ENCODE data around the gene MLLT10.
"Not testable (repeated sequence)": the region's sequence is repeated elsewhere in the genome, so short reads cannot be mapped to it uniquely, and the experiment has no call there.

Gene MLLT10

DNA sequence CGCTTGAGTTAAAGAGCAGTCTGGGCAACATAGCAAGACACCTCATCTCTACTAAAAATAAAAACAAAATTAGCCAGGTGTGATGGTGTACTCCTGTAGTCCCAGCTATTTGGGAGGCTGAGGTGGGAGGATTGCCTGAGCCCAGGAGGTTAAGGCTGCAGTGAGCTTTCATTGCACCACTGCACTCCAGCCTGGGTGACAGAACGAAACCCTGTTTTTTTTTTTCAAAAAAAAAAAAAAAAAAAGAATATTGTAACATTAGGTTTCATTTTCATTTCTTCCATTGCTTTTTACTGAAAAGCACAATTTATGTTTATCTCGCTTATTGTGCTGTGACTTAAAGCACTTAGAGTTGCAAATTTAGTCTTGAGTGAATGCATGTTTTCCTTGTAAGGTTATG is 80.0 kb downstream of the MLLT10 start:
- TF ChIP-seq, protein P1, sequence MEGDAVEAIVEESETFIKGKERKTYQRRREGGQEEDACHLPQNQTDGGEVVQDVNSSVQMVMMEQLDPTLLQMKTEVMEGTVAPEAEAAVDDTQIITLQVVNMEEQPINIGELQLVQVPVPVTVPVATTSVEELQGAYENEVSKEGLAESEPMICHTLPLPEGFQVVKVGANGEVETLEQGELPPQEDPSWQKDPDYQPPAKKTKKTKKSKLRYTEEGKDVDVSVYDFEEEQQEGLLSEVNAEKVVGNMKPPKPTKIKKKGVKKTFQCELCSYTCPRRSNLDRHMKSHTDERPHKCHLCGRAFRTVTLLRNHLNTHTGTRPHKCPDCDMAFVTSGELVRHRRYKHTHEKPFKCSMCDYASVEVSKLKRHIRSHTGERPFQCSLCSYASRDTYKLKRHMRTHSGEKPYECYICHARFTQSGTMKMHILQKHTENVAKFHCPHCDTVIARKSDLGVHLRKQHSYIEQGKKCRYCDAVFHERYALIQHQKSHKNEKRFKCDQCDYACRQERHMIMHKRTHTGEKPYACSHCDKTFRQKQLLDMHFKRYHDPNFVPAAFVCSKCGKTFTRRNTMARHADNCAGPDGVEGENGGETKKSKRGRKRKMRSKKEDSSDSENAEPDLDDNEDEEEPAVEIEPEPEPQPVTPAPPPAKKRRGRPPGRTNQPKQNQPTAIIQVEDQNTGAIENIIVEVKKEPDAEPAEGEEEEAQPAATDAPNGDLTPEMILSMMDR (IDR thresholded peaks at IDR 0.05) = no peak
- Histone ChIP-seq H3K27ac (no peak overlapping the region), H3K79me2 (peaks cover 27% of the 10 kb centered on the region), H3K4me3 (ENCODE audit: low read depth, low read length) (no peak overlapping the region), H3K9me3 (ENCODE audit: control insufficient read depth, low read length) (no peaks in the 10 kb centered on the region), H3K36me3 (ENCODE audit: control insufficient read depth, insufficient read depth, low read length) (no peaks in the 10 kb centered on the region), H3K4me1 (no peaks in the 10 kb centered on the region), H3K4me2 (ENCODE audit: low read length) (no peak overlapping the region), H3K27me3 (ENCODE audit: control insufficient read depth, insufficient read depth, low read length) (no peaks in the 10 kb centered on the region), H3K9ac (no peak overlapping the region), H2AFZ (no peak overlapping the region)

DNA sequence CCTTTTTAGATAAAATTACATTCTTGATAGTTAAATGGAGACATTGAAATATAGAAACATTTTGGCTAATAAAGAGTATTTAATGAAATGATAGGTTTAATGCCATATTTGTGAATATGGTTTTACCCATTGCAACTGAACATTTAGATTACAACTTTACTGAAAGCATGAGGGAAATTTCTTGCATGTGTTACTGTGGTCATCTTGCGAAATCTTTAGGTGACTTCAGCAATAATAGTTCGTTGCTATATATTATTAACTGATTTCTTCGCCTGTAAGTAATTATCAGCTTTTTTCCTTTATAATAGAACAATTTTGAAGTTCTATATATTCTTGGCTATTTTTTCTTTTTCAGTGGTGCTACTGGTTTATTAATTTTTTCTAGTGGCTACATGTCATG is 83.2 kb downstream of the MLLT10 start:
- Histone ChIP-seq H2AFZ (no peak overlapping the region), H3K4me1 (no peaks in the 10 kb centered on the region), H3K4me2 (ENCODE audit: low read length) (no peak overlapping the region), H3K27ac (no peak overlapping the region), H3K4me3 (ENCODE audit: low read depth, low read length) (no peak overlapping the region), H3K9ac (no peak overlapping the region), H3K79me2 (peaks cover 10% of the 10 kb centered on the region), H3K27me3 (ENCODE audit: control insufficient read depth, insufficient read depth, low read length) (no peaks in the 10 kb centered on the region), H3K9me3 (ENCODE audit: control insufficient read depth, low read length) (no peaks in the 10 kb centered on the region), H3K36me3 (ENCODE audit: control insufficient read depth, insufficient read depth, low read length) (no peaks in the 10 kb centered on the region)
- TF ChIP-seq, protein P1 (IDR thresholded peaks at IDR 0.05) = no peak

DNA sequence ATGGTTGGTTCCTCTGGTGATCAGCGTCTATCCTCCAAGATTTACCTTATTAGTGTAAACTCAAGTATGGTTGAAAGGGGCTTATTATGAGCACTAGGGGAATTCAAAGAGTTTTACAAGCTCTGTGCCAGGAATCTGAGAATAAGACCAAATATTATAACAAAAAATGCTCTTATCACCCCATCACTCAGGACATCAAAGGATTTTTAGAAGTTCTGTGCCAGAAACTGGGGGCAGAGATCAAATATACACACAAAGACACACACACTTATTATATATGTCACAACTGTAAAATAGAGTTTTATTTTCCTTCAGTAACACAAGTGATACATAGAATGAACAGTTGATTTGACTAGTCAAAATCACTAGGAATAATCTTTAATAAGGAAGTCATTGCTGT is 89.3 kb downstream of the MLLT10 start:
- no peaks in the 10 kb centered on the region for H3K9me3 ChIP-seq (ENCODE audit: control insufficient read depth, low read length)
- H3K27me3 ChIP-seq (ENCODE audit: control insufficient read depth, insufficient read depth, low read length) = no peaks in the 10 kb centered on the region
- peaks cover 4% of the 10 kb centered on the region for H3K4me1 ChIP-seq
- H3K36me3 ChIP-seq (ENCODE audit: control insufficient read depth, insufficient read depth, low read length) = no peaks in the 10 kb centered on the region
- no peak overlapping the region for H3K4me3 ChIP-seq (ENCODE audit: low read depth, low read length)
- TF ChIP-seq, protein P1 (IDR thresholded peaks at IDR 0.05) = no peak
- no peak overlapping the region for H3K4me2 ChIP-seq (ENCODE audit: low read length)
- H3K79me2 ChIP-seq = peaks cover 11% of the 10 kb centered on the region
- no peak overlapping the region for H2AFZ ChIP-seq
- no peak overlapping the region for H3K27ac ChIP-seq
- H3K9ac ChIP-seq = no peak overlapping the region

DNA sequence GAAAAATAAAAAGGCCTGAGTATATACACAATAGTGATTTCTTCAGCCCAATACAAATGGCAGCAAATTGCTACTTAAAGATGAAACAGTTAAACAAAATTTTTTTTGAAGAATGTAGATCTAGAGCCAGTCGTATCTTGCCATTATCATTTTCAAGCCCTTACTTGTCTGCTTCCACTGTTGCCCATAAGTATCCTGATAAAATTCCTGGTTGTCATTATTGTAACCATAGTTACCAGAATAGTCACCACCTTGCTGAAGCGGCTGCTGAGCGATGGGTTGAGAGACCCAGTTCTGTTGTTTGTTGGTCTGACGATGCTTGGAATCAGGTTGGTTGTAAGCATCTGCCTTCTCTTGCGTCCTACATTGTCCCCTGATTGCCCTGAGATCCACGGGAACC is 90.4 kb downstream of the MLLT10 start:
- H3K9me3 ChIP-seq (ENCODE audit: control insufficient read depth, low read length); H2AFZ ChIP-seq; H3K27ac ChIP-seq; H3K36me3 ChIP-seq (ENCODE audit: control insufficient read depth, insufficient read depth, low read length); H3K4me1 ChIP-seq; H3K9ac ChIP-seq; H3K27me3 ChIP-seq (ENCODE audit: control insufficient read depth, insufficient read depth, low read length); H3K4me2 ChIP-seq (ENCODE audit: low read length); H3K4me3 ChIP-seq (ENCODE audit: low read depth, low read length): not testable (repeated sequence)
- H3K79me2 ChIP-seq = peaks cover 13% of the 10 kb centered on the region

DNA sequence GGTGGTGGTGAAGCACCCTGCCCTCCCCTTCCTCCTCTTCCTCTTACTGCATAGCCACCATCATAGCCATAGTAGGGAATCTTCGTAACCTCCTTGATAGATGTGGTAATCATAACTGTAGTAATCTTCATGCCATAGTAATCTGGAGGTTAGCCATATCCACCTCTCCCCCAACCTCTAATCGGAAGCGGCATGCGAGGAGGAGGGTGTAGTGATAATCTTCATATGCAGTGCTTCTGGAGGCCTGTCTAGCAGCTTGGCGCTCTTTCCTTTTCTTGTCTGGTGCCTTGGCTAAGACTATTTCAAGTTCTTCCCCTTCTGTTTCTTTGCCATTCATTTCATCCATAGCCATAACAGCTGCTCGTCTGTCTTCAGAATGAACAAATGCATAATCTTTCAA is 90.9 kb downstream of the MLLT10 start:
- H3K27ac ChIP-seq = no peak overlapping the region
- H3K4me3 ChIP-seq (ENCODE audit: low read depth, low read length) = no peak overlapping the region
- TF ChIP-seq, protein P1 (IDR thresholded peaks at IDR 0.05) = no peak
- H3K27me3 ChIP-seq (ENCODE audit: control insufficient read depth, insufficient read depth, low read length) = no peaks in the 10 kb centered on the region
- H2AFZ ChIP-seq = no peak overlapping the region
- H3K9me3 ChIP-seq (ENCODE audit: control insufficient read depth, low read length) = no peaks in the 10 kb centered on the region
- no peak overlapping the region for H3K9ac ChIP-seq
- H3K79me2 ChIP-seq = peaks cover 18% of the 10 kb centered on the region
- H3K4me2 ChIP-seq (ENCODE audit: low read length) = no peak overlapping the region
- H3K4me1 ChIP-seq = peaks cover 4% of the 10 kb centered on the region
- H3K36me3 ChIP-seq (ENCODE audit: control insufficient read depth, insufficient read depth, low read length) = no peaks in the 10 kb centered on the region
